ENCODE measurements around the gene INTS4.
"Not testable (repeated sequence)": the region's sequence is repeated elsewhere in the genome, so short reads cannot be mapped to it uniquely, and the experiment has no call there.

The INTS4 gene

GRCh38 chr11:78032090-78032489 is 37.6 kb upstream of the INTS4 start:
- no peak for DNase-seq (ENCODE audit: low read depth)
- no peak for TF ChIP-seq CTCF (IDR thresholded peaks at IDR 0.05; ENCODE audit: insufficient read depth, low read depth, low read length, missing control alignments)

GRCh38 chr11:78031629-78032028 is 37.2 kb upstream of the INTS4 start:
- no peak for DNase-seq (ENCODE audit: low read depth)
- TF ChIP-seq CTCF (IDR thresholded peaks at IDR 0.05; ENCODE audit: insufficient read depth, low read depth, low read length, missing control alignments): no peak
- H3K4me3 ChIP-seq (ENCODE audit: low read length): no peak overlapping the region

More at GRCh38 chr11:78032090-78032489, 37.6 kb upstream of the INTS4 start:
- no peak overlapping the region for H3K4me3 ChIP-seq (ENCODE audit: low read length)

GRCh38 chr11:78030429-78031325 is 36.2 kb upstream of the INTS4 start:
- DNase-seq (ENCODE audit: low read depth): peak; percentile 22
- no peak for TF ChIP-seq CTCF (IDR thresholded peaks at IDR 0.05; ENCODE audit: insufficient read depth, low read depth, low read length, missing control alignments)

GRCh38 chr11:78028423-78028822 is 34.0 kb upstream of the INTS4 start:
- DNase-seq (ENCODE audit: low read depth): peak; percentile 62
- not testable (repeated sequence) for H3K4me3 ChIP-seq (ENCODE audit: low read length)

More at GRCh38 chr11:78030429-78031325, 36.2 kb upstream of the INTS4 start:
- H3K4me3 ChIP-seq (ENCODE audit: low read length): no peak overlapping the region

GRCh38 chr11:78027759-78028158 is 33.3 kb upstream of the INTS4 start:
- H3K4me3 ChIP-seq (ENCODE audit: low read length): no peak overlapping the region
- no peak for TF ChIP-seq CTCF (IDR thresholded peaks at IDR 0.05; ENCODE audit: insufficient read depth, low read depth, low read length, missing control alignments)
- no peak for DNase-seq (ENCODE audit: low read depth)

- no peak for TF ChIP-seq CTCF (IDR thresholded peaks at IDR 0.05; ENCODE audit: insufficient read depth, low read depth, low read length, missing control alignments)
- H3K4me3 ChIP-seq (ENCODE audit: low read length): no peak overlapping the region
- DNase-seq (ENCODE audit: low read depth): no peak
These were observed 30.9 kb upstream of the INTS4 start for GRCh38 chr11:78025378-78025777.

GRCh38 chr11:78023426-78023825 is 29.0 kb upstream of the INTS4 start:
- H3K4me3 ChIP-seq (ENCODE audit: low read length): peak overlapping the region; percentile 48
- no peak for TF ChIP-seq CTCF (IDR thresholded peaks at IDR 0.05; ENCODE audit: insufficient read depth, low read depth, low read length, missing control alignments)
- no peak for DNase-seq (ENCODE audit: low read depth)
